ENCODE data around the gene NANS.

DNA sequence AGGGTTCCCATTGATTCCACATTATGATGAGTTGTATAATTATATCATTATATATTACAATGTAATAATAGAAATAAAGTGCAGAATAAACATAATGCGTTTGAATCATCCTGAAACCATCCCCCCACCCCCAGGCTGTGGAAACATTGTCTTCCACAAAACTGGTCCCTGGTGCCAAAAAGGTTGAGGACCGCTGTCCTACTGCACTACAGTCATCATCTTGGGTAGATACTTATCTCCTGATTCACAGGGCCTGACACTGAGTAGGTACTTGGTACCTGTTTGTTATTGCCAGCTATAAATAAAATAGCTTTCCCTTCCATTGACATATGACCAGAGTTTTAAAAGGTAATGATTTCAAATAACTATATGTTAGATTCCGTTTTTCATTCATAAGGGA lies 47.8 kb upstream of the NANS start:
- TF ChIP-seq ZNF274 (IDR thresholded peaks at IDR 0.05; ENCODE audit: low read depth, low read length) (no peak), SUZ12 (IDR thresholded peaks at IDR 0.05; ENCODE audit: extremely low read depth, insufficient read depth, insufficient read length) (no peak)

Data from NT2/D1 (cell line).